Keratinocyte (primary cell): ENCODE results near the gene TNFSF10. TPM values are rescaled to one million over a fixed set of nuclear protein-coding genes. Genes with fewer than 3 reads are reported as not detected.

Source experiments
- DNase-seq: peaks from one replicate; pipeline ENCODE4 v3.0.0-alpha.2; 2011; ENCODE audit warnings: low read depth, missing footprints, low spot score
- FAIRE-seq: peaks from 2 replicates; lab custom pipeline; 2011; peaks lifted over from hg19 to GRCh38; lab: Jason Lieb, UNC
- H2AFZ ChIP-seq: 2 replicates; pipeline ENCODE4 v1.6.0; 2012; ENCODE audit warnings: low read length, control low read depth, inconsistent platforms; ENCODE audit not compliant: control insufficient read depth
- H3K27ac ChIP-seq: 2 replicates; pipeline ENCODE4 v1.5.1; 2011; ENCODE audit warnings: low read length; ENCODE audit not compliant: control insufficient read depth, insufficient read depth
- H3K27me3 ChIP-seq: 3 replicates; pipeline ENCODE4 v1.6.0; 2011; ENCODE audit warnings: low read length; ENCODE audit not compliant: control insufficient read depth, insufficient read depth; ENCODE audit errors: extremely low read depth
- H3K36me3 ChIP-seq, 2 experiments: 2 replicates in 1 of 2; 3 replicates in 1 of 2; pipeline ENCODE4 v1.5.1; 2011; ENCODE audit warnings: low read length in 2 of 2, mild to moderate bottlenecking in 1 of 2; ENCODE audit not compliant: control insufficient read depth in 2 of 2, insufficient read depth in 2 of 2; ENCODE audit errors: extremely low read depth in 1 of 2
- H3K4me1 ChIP-seq: 3 replicates; pipeline ENCODE4 v1.5.1; 2011; ENCODE audit warnings: low read length; ENCODE audit not compliant: control insufficient read depth, insufficient read depth; ENCODE audit errors: extremely low read depth
- H3K4me2 ChIP-seq: 3 replicates; pipeline ENCODE4 v1.6.0; 2011; ENCODE audit warnings: low read depth, low read length; ENCODE audit not compliant: control insufficient read depth, insufficient read depth; ENCODE audit errors: extremely low read depth
- H3K4me3 ChIP-seq, 3 experiments: fragments of 200-600 bp in 1 of 3; sonication (generic) in 1 of 3; 2 replicates in 2 of 3; 3 replicates in 1 of 3; pipeline ENCODE4 v1.5.1; 2011 to 2016; ENCODE audit warnings: low read length in 3 of 3, mild to moderate bottlenecking in 3 of 3, control low read depth in 2 of 3, inconsistent platforms in 1 of 3, low read depth in 1 of 3, mixed read lengths in 1 of 3, mixed run types in 1 of 3, moderate library complexity in 1 of 3; ENCODE audit not compliant: control insufficient read depth in 2 of 3, insufficient read depth in 2 of 3; ENCODE audit errors: extremely low read depth in 1 of 3
- H3K79me2 ChIP-seq: 2 replicates; pipeline ENCODE4 v1.6.0; 2012; ENCODE audit warnings: low read length; ENCODE audit not compliant: control insufficient read depth, insufficient read depth
- H3K9ac ChIP-seq: 3 replicates; pipeline ENCODE4 v1.6.0; 2011; ENCODE audit warnings: low read length; ENCODE audit not compliant: control insufficient read depth, insufficient read depth; ENCODE audit errors: extremely low read depth
- H3K9me1 ChIP-seq: 3 replicates; pipeline ENCODE4 v1.6.0; 2011; ENCODE audit warnings: low read length; ENCODE audit not compliant: control insufficient read depth, insufficient read depth; ENCODE audit errors: extremely low read depth
- H3K9me3 ChIP-seq: 2 replicates; pipeline ENCODE4 v1.5.1; 2012; ENCODE audit warnings: low read depth, low read length; ENCODE audit not compliant: control insufficient read depth
- H4K20me1 ChIP-seq: 3 replicates; pipeline ENCODE4 v1.6.0; 2011; ENCODE audit warnings: low read length; ENCODE audit not compliant: control insufficient read depth, insufficient read depth; ENCODE audit errors: extremely low read depth
- CTCF ChIP-seq, 3 experiments: IDR thresholded peaks in 1 of 3; conservative IDR thresholded peaks in 1 of 3; optimal IDR thresholded peaks in 1 of 3; 2 replicates in 2 of 3; 3 replicates in 1 of 3; pipeline versions ENCODE3 to v1.5.1; 2011; ENCODE audit warnings: low read length in 3 of 3, mild to moderate bottlenecking in 3 of 3, moderate library complexity in 2 of 3, control low read depth in 1 of 3, inconsistent platforms in 1 of 3; ENCODE audit not compliant: insufficient read depth in 2 of 3; ENCODE audit errors: extremely low read depth in 1 of 3
- EZH2 ChIP-seq: IDR thresholded peaks from one replicate; pipeline ENCODE4 v1.6.1; 2012; ENCODE audit warnings: inconsistent platforms, mild to moderate bottlenecking, low read length, moderate library complexity
- dilution Hi-C: fragments of 300-500 bp; cut with MboI; formaldehyde crosslinking; loops from one replicate; pipeline ENCODE4 v1.7.0; 2020; ENCODE audit warnings: low sequenced_read_pairs; ENCODE audit not compliant: extremely low pct_ligation_motif_present
- polyA plus RNA-seq, 5 experiments: library from polyadenylated mRNA; depleted of rRNA in 3 of 5; stranded (reverse) in 3 of 5; stranded (forward) in 1 of 5; unstranded in 1 of 5; fragments of >200 nt; gene quantifications; 1 replicate in 1 of 5; 2 replicates in 3 of 5; 3 replicates in 1 of 5; pipeline versions ENCODE4 v1.2.1 to v1.2.3, GENCODE V29; 2011 to 2012; ENCODE audit warnings: missing spikeins in 2 of 5, low read depth in 1 of 5, low replicate concordance in 1 of 5

Gene TNFSF10
- polyA plus RNA-seq, 1 donor (not counting 4 experiments of a cell fraction or from before 2014, with no cell fraction given), result 21.7 TPM

GRCh38 chr3:172520301-172520831, 2.9 kb downstream of the TNFSF10 start:
- dilution Hi-C loops, result no loop called here
- Histone ChIP-seq H3K79me2 (no peaks in the 10 kb centered on the region), H3K4me2 (peak overlapping the region; percentile 79), H3K36me3 (no peaks in the 10 kb centered on the region), H3K9ac (peak overlapping the region; percentile 53), H3K27ac (peak overlapping the region; percentile 69), H3K27me3 (no peaks in the 10 kb centered on the region), H3K4me1 (peaks cover 56% of the 10 kb centered on the region), H3K4me3 (peak overlapping the region in 1 of 3 experiments; percentile 41), H3K9me1 (no peaks in the 10 kb centered on the region), H2AFZ (peak overlapping the region; percentile 67), H4K20me1 (no peaks in the 10 kb centered on the region), H3K9me3 (no peaks in the 10 kb centered on the region)
- FAIRE-seq (peak; percentile 57), DNase-seq (peak; percentile 46)
- no peak for TF ChIP-seq CTCF (optimal IDR thresholded peaks at IDR 0.05 in 1 of 3, IDR thresholded peaks at IDR 0.05 in 1 of 3, conservative IDR thresholded peaks at IDR 0.05 in 1 of 3; ENCODE audit: extremely low read depth in 1 of 3, insufficient read depth in 2 of 3, low read length in 3 of 3)
- TF ChIP-seq EZH2, result no peak

- dilution Hi-C loops, result no loop called here
- H3K4me3 ChIP-seq, result peak overlapping the region in 2 of 3 experiments; percentile 5 to 41
- peaks cover 58% of the 10 kb centered on the region for H3K4me1 ChIP-seq
- peak overlapping the region; percentile 53 for H3K9ac ChIP-seq
- FAIRE-seq, result no peak
- no peaks in the 10 kb centered on the region for H3K9me3 ChIP-seq
- DNase-seq, result no peak
- H3K9me1 ChIP-seq, result no peaks in the 10 kb centered on the region
- no peaks in the 10 kb centered on the region for H3K27me3 ChIP-seq
- H4K20me1 ChIP-seq, result no peaks in the 10 kb centered on the region
- H3K79me2 ChIP-seq, result no peaks in the 10 kb centered on the region
- peak overlapping the region; percentile 42 for H2AFZ ChIP-seq
- no peaks in the 10 kb centered on the region for H3K36me3 ChIP-seq
- TF ChIP-seq EZH2 (no peak), CTCF (optimal IDR thresholded peaks at IDR 0.05 in 1 of 3, IDR thresholded peaks at IDR 0.05 in 1 of 3, conservative IDR thresholded peaks at IDR 0.05 in 1 of 3; ENCODE audit: extremely low read depth in 1 of 3, insufficient read depth in 2 of 3, low read length in 3 of 3) (no peak)
- peak overlapping the region; percentile 79 for H3K4me2 ChIP-seq
- peak overlapping the region; percentile 69 for H3K27ac ChIP-seq
Observed at GRCh38 chr3:172519740-172520139, 3.5 kb downstream of the TNFSF10 start.
